DOHH2 (cell line): Measurements from ENCODE around the gene VRK2.

ENCODE experiments used
- EZH2phosphoT487 ChIP-seq: fragments of 200-600 bp; sonication (generic); IDR thresholded peaks from 2 replicates; pipeline ENCODE4 v1.6.1; 2017; ENCODE audit warnings: borderline replicate concordance, mild to moderate bottlenecking, antibody characterized with exemption, low read length, moderate library complexity, mixed read lengths
- TF ChIP-seq, protein P1 (sequence below): fragments of 200-600 bp; sonication (generic); IDR thresholded peaks from one replicate; pipeline ENCODE4 v1.5.1; 2014; ENCODE audit warnings: antibody characterized with exemption, mild to moderate bottlenecking, low read depth, low read length; ENCODE audit not compliant: poor library complexity, severe bottlenecking

DNA sequence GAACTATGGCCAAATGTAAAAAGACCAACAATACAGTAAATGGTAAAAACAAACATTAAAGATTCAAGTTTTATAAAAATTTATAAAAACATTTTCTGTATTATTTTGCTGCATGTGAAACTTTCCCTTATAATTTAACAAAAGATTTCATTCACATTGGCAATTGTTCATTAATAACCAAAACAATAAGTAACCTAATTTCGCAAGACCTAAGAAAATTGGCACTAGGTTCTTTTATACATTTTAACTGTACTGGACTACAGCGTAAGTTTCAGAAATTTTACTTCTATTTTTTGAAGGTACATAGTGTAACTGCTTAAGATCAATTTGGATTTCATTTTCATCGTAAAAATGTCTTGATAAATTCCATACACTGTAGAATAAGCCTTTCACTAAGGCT, 117.3 kb downstream of the VRK2 start:
- no peak for TF ChIP-seq EZH2phosphoT487
- TF ChIP-seq, protein P1, sequence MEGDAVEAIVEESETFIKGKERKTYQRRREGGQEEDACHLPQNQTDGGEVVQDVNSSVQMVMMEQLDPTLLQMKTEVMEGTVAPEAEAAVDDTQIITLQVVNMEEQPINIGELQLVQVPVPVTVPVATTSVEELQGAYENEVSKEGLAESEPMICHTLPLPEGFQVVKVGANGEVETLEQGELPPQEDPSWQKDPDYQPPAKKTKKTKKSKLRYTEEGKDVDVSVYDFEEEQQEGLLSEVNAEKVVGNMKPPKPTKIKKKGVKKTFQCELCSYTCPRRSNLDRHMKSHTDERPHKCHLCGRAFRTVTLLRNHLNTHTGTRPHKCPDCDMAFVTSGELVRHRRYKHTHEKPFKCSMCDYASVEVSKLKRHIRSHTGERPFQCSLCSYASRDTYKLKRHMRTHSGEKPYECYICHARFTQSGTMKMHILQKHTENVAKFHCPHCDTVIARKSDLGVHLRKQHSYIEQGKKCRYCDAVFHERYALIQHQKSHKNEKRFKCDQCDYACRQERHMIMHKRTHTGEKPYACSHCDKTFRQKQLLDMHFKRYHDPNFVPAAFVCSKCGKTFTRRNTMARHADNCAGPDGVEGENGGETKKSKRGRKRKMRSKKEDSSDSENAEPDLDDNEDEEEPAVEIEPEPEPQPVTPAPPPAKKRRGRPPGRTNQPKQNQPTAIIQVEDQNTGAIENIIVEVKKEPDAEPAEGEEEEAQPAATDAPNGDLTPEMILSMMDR: no peak
